HK-2 (cell line): ENCODE data around the gene WRAP73.
"Not testable (repeated sequence)": the region's sequence is repeated elsewhere in the genome, so short reads cannot be mapped to it uniquely, and the experiment has no call there.

Experiments
- DNase-seq: peaks from one replicate; pipeline ENCODE4 v3.0.0-alpha.2; 2018; ENCODE audit not compliant: unreplicated experiment

WRAP73 gene

DNA sequence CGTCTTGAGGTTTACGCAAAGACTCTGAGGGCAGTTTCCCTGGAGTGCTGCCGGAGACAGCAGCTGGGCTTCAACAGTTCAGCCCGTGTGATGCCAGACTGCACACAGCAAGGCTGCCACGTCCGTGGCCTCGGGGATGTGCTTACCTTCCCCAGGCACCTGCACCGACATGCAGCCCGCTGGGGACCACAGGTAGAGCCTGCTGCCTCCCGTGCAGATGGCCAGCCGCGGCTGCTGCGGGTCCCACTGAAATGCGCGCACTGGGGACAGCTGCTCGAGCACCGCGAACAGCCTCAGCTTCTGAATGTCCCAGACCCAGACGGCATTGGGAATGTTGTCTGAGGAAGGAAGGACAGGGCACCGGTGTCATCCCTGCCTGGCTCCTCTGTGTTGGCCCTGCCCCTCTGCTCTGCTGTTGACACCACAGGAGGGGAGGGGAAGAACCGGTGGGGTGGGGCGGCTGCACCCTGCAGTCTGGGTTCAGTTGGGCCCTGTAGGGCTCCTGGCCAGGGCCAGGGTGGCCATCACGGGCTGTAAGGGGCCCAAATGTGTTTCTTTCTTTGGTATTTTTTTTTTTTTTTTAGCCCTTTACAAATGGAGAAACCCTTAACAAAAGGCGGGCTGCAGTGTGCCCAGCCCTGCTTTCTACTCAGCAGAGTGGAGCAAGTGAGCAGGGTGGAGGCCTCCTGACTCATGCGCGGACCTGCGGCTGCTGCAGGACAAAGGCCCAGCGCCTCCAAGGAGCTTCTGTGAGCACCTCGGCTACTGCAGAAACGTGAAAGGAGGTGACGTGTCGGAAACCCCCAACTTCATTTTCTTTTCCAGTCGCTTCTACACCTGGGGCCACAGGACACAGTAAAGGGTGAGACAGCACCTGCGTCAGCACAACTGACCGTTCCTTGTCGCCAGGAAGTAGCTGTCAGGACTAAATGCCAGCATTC is 18.3 kb downstream of the WRAP73 start:
- no peak for DNase-seq

DNA sequence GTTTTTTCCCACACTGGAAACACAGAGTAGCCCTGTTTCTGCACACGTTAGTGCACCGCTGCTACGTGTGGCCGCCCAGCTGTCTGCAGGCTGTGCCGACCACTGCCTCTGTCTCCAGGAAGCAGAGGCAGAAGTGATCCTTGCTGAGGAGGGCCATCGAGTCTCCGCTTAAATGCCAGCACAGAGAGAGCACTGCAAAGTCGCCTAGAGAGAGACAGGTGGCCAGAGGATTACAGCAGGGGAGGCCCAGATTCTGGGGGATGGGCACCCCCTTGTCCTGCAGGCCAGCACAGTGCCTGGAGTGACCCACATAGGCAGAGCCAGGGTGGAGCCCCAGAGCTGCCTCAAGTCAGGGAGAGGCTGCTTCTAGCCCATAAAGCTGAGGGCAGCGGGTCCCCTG is 19.0 kb downstream of the WRAP73 start:
- no peak for DNase-seq

DNA sequence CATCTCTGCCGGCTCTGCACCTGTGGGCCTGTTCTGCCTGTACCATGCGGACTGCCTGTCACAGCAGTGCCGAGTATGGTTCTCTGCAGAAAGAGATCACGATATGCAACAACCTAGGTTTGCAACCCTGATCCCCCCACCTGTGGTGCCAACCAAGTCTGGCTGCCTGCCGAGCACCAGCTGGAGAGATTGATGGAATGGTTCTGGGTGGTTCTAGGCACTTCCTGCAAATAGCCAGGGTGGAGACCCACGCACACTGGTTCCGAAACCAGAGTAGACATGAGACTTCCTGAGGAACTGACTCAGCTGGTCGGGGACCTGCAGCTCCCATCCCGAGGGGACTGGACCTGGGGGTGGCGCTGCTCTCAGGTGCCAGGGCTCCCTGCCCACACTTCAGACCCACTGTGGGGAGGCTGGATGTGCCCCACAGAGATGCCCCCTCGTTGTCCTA is 19.7 kb downstream of the WRAP73 start:
- DNase-seq = no peak

DNA sequence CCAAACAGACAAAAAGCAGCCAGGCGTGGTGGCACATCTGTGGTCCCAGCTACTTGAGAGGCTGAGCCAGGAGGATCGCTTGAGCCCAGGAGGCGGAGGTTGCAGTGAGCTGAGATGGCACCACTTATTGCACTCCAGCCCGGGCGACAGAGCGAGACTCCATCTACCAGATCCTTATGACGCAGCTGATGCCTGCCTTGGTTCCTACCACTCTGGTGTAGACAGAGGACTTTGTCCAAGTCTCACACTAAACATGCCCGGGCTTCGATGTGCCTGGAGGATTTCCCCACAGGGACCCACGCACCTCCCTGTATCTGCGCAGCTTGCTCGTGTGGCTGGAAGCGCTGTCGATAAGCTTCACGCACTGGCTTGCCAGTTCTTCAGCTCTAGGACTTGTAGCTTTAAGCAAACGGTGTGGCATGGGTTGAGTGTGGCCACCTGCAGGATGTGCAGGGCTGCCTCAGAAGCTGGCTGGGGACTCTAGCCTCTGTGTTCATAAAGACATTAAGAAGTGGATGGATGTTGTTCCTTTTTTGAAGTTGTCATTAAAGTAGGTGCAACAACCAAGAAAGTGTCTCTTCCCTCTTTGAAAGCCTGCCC is 20.2 kb downstream of the WRAP73 start:
- DNase-seq = no peak

DNA sequence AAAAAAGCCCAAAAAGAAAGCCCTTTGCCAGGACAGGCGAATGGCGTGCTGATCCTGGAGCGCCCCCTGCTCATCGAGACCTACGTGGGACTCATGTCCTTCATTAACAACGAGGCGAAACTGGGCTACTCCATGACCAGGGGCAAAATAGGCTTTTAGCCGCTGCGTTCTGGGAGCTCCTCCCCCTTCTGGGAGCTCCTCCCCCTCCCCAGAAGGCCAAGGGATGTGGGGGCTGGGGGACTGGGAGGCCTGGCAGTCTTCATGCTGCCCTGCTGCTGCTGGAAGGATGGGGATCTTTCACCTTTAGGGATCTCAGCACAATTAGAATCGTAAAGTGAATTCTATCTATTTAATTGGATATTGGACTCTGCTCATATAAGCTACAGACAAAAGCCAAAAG is 21.5 kb downstream of the WRAP73 start:
- DNase-seq = no peak

DNA sequence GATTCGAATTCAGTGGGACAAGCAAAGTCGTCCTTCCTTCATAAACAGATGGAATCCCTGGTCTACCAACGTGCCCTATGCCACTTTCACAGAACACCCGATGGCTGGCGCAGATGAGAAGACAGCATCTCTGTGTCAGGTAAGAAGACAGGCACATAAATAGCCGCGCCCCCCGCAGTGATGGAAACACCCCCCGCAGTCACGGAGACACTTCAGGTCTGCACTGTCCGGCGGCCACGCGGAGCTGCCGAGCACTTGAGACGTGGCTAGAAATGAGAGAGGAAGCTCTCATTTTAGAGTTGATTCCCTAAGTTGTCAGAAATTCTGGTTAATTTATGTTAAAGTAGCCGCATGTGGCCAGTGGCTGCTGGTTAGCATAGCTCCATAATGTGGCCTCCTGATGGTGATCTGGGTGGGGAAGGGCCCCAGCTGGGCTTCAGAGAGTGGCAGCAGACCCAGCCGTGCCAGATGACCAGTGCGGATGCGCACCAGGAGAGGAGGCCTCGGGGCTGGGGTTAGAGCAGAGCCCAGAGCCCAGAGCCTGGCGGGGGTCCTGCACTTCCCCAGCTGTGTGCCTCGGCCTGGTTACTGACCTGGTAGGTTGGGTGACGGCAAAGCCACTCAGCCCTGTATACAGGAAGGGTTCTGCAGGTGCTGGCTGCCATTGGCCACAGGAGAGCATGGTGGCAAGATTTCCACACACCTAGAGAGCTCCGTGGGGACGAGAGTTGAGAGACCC is 22.2 kb downstream of the WRAP73 start:
- no peak for DNase-seq

DNA sequence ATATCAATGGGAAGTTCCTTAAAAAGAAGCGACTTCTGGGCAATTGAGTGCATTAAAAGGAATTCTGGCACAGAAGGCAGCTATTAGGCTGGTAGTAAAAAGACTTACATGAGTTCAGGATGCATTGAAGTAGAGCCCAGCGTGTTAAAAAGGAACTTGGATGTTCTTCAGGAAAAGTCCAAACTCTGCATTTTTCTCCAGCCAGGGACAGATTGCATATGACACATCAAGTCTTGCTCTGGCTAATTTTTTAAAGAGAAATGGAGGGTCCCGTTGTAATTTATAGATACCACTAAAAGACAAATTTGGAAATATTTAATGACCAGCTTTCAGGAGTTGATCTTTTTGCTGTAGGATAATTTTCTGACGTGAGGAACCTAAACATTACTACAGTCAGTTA is 23.9 kb downstream of the WRAP73 start:
- DNase-seq = no peak

DNA sequence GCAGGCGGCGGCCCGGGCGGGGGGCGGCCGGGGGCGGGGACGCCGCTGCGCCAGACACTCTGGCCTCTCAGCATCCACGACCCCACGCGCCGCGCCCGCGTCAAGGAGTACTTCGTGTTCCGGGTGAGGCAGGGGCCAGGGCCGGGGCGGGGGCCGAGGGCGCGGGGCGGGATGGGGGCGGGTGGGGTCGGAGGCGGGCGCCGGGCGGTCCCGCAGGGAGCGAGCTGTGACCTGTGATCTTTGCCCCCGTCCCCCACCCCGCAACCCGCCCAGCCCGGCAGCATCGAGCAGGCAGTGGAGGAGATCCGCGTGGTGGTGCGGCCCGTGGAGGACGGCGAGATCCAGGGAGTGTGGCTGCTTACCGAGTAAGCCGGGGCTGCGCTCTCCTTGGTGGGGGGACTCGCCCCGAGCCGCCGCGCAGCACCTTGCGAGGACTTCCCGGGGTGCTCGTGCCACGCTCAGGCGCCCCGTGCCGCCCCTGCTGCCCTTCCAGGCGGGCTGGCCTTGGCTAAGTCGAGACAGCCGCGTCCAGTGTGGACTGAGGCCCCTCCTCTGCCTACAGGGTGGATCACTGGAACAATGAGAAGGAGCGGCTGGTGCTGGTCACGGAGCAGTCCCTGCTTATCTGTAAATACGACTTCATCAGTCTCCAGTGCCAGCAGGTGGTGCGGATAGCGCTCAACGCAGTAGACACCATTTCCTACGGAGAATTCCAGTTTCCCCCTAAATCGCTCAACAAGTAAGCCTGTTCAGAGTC is 24.6 kb downstream of the WRAP73 start:
- no peak for DNase-seq

DNA sequence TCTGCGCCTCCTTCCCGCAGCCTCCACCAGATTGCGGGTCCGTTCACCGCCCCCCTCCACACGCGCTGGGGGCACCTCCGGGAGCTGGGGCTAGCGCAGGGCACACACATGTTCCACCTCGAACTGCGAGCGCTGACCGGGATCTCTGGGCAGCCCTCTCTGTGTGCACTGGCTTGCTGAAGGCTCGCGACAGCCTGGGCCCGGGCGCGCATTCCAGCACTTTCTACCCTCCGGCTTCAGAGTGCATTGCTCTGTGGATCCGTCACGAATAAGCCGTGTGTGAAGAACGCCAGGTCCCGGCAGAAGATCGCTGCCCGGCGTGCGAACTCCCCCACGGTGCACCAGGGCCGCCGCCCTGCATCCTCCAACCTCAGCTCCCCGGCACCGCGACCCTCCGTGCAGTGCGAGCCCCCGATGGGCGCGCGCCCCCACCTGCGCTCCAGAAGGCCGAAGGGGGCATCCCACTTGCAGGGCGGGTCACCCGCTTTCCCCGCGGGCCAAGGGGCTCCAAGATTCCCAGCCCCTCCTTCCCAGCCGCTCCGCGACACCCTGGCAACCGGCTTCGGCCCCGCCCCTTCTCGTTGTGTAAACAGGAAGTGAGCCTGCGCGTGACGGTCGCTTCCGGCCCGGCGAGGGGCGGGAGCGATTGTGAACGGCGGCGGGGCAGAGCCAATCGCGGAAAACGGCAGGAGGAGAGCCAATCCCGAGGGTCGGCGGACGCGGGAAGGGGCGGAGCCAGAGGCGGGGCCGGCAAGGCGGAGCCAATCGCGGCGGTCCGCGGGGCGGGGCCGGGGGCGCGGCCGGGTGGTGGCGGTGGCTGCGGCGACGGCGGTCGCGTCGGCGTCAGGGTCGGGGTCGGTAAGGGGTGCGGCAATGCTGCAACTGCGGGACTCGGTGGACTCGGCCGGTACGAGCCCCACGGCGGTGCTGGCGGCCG is 25.4 kb downstream of the WRAP73 start, which contains the start of gene TPRG1L:
TPRG1L (plus strand) TSS at position 816 of the 937 bp plus-strand sequence; CDS start at position 874, 58 bp downstream.
- DNase-seq = peak; percentile 98

DNA sequence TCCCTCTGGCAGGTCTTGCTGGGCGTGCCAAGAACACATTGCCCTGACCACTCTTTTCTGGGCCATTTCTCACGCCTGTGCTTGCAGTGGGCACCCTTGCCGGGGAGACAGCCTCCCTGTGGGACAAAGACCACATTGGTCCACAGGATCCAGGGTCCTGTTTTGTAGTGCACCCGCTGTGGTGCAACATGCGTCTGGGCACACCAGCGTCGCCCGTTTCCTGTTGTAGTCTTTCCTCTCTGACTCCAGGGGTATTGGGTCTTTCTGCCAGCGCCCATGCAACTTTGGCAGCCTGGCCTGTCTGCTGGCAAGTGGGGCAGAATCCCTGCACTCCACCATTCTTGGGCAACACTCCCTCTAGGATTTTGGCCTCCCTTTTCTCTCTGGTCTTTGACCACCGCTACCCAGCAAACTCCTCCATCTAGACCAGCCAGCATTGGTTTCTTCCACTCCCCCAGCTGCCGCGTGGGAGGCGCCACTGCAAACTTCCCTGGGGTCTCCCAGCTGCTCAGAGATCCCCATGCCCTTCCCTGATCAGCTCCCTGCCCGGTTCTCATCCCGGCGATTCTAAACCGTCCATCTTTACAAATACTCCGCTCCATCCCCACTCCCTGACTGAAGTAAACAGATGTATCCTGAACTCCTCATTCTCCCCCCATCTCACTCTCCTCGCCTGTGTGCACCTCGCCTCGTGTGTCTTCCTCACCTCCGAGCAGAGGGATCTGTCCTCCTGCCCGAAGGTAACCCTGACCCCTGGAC is 26.3 kb downstream of the WRAP73 start:
- no peak for DNase-seq

DNA sequence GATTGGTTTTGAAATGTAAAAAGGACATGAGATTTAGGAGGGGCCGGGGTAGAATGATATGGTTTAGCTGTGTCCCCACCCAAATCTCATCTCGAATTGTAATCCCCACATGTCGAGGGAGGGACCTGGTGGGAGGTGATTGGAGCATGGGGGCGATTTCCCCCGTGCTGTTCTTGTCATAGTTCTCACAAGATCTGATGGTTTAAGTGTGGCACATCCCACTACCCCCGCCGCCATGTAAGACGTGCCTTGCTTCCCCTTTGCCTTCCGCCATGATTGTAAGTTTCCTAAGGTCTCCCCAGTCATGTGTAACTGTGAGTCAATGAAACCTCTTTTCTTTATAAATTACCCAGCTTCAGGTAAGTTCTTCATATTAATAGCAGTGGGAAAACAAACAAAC is 27.8 kb downstream of the WRAP73 start:
- not testable (repeated sequence) for DNase-seq

DNA sequence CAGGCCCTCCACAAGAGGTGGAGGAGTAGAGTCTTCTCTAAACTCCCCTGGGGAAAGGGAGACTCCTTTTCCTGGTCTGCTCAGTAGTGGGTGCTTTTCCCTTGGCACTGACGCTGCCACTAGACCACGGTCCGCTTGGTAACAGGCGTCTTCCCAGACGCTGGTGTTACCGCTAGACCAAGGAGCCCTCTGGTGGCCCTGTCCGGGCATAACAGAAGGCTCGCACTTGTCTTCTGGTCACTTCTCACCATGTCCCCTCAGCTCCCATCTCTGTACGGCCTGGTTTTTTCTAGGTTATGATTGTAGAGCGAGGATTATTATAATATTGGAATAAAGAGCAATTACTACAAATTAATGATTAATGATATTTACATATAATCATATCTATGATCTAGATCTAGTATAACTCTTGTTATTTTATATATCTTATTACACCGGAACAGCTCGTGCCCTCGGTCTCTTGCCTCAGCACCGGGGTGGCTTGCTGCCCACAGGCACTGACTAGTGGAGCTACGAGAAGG is 28.7 kb downstream of the WRAP73 start:
- DNase-seq = peak; percentile 57

DNA sequence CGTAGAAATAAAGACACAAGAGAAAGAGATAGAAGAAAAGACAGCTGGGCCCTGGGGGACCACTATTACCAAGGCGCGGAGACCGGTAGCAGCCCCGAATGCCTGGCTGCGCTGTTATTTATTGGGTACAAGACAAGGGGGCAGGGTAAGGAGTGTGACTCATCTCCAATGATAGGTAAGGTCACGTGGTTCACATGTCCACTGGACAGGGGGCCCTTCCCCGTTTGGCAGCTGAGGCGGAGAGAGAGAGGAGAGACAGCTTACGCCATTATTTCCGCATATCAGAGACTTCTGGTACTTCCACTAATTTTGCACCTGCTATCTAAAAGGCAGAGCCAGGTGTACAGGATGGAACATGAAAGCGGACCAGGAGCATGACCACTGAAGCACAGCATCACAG is 29.2 kb downstream of the WRAP73 start:
- DNase-seq = no peak

DNA sequence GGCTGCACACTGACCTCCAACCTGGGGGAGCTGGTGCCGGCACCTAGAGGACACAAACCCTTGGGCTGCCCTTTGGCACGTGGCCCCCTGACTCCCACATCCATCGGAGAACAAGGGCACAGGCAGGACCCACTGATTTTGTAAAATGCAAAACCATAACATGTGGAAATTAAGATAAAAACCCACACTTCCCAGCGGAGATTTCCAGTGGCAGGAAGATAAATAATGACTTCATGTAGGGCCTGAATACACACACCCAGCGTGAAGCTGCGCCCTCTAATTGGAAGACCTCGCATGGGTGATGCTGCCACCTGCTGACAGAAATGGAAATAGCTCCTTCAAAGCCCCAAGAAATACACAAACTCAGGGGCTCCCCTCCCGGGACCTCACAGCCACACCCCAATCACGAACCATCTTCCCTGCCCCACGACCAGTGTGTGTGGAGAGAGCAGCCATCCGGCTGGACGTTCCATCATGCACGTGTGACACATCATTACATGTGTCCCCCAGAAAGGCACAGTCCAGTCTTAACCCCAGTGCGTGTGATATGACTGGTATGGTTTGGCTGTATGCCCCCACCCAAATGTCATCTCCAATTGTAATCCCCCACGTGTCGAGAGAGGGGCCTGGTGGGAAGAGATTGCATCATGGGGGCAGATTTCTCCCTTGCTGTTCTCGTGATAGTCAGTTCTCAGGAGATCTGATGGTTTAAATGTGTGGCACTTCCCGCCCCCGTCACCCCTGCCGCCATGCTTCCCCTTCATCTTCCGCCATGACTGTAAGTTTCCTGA is 30.8 kb downstream of the WRAP73 start:
- peak; percentile 61 for DNase-seq

DNA sequence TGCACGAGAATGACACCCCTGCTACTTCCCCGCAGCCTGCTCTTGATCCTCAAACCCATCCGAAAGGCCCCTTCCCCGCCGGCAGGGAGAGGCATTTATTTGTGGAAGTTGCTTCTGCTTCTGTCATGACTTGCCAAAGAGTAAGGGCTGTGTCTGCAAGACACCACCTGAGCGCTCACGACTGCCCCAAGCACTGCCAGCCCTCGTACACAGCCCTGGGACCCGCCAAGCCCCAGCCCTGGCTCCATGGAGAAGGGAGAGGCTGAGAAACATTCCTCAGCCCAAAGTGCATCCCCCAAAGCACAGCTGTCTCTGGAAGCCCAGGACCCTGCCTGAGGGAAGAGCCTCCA is 31.4 kb downstream of the WRAP73 start:
- no peak for DNase-seq

DNA sequence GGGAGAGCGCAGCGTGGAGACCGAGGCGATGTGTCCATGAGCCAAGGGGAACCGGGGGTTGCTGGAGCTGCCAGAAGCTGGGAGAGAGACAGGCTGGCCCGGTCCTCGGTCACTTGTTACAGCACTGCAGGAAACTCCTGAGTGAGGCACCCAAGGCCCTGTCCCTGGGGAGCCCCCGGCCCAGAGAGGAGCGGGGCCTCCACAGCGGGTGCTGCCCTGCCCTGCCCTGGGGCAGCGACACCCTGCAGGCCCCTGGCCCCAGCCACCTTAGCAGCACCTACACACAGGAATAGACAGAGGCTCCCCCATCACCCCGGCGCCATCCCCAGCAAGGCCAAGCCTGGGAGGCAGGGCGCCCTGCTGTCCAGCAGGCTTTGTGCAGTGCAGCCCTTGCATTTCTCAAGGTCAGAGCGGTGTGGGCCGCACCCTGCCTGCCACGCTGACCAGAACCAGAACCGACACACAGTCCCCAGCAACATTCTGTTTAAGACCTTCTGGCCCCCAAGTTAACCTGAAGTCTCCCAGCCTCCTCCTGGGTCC is 32.0 kb downstream of the WRAP73 start:
- DNase-seq = no peak

DNA sequence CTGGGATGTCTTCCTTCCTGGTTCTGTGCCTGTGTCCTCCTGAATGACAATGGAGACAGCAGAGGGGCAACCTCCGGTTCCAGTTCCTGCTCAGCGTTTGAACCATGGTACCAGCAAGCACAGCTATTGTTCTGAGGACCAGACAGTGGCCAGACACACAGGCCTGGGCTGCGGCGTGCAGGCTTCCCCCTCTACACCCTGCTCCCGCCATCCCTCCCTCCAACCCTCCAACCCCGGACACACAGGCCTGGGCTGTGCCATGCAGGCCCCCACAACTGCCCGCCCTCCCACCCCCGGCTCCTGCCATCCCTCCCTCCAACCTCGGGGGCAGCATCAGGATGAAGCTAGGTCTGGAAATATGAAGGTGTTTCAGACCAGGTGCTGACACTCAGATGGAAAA is 33.0 kb downstream of the WRAP73 start:
- no peak for DNase-seq
